HG03025 (cell line): ENCODE data around the gene ZNF597.

Source experiments
- ATAC-seq: cut with Tn5 transposase; IDR thresholded peaks from one replicate; pipeline ENCODE4 v1.9.1; 2021; ENCODE audit warnings: mild to moderate bottlenecking, moderate library complexity; ENCODE audit not compliant: unreplicated experiment, low FRiP score

Gene ZNF597

GRCh38 chr16:3443108-3444031, at the start of gene ZNF597, which contains the start of gene NAA60:
Gene ZNF597, minus strand, starts transcription at chr16:3443504. Its CDS starts 351 bp downstream, at chr16:3443153.
Gene NAA60, plus strand, starts transcription at chr16:3443680. Its CDS starts 32,548 bp downstream, at chr16:3476228.
- ATAC-seq: no peak

- no peak for ATAC-seq
Measured at GRCh38 chr16:3492356-3492755, 49.1 kb upstream of the ZNF597 start.

- ATAC-seq: no peak
Measured at GRCh38 chr16:3490911-3491629, 47.8 kb upstream of the ZNF597 start.

GRCh38 chr16:3488801-3489200, 45.5 kb upstream of the ZNF597 start:
- ATAC-seq: no peak

GRCh38 chr16:3487521-3488410, 44.5 kb upstream of the ZNF597 start:
- no peak for ATAC-seq

- no peak for ATAC-seq
Measured at GRCh38 chr16:3486506-3487215, 43.4 kb upstream of the ZNF597 start.

GRCh38 chr16:3485821-3486505, 42.7 kb upstream of the ZNF597 start:
- ATAC-seq: no peak

- no peak for ATAC-seq
Measured at GRCh38 chr16:3485097-3485745, 41.9 kb upstream of the ZNF597 start.

GRCh38 chr16:3484318-3485096, 41.2 kb upstream of the ZNF597 start:
- ATAC-seq: no peak

GRCh38 chr16:3482659-3483241, 39.4 kb upstream of the ZNF597 start:
- ATAC-seq: no peak

- ATAC-seq: no peak
Measured at GRCh38 chr16:3481696-3482658, 38.7 kb upstream of the ZNF597 start.

GRCh38 chr16:3480901-3481695, 37.8 kb upstream of the ZNF597 start:
- no peak for ATAC-seq

GRCh38 chr16:3479654-3480216, 36.4 kb upstream of the ZNF597 start:
- no peak for ATAC-seq

GRCh38 chr16:3478242-3478925, 35.1 kb upstream of the ZNF597 start:
- no peak for ATAC-seq

GRCh38 chr16:3476409-3476808, 33.1 kb upstream of the ZNF597 start:
- no peak for ATAC-seq
